T-helper 1 cell treated with Interleukin-12 subunit alpha and Interleukin-12 subunit beta and Interleukin-4 antibody, amounts not matched to agents 30 ng/mL and 1 ng/mL, for 36 hours (primary cell): ENCODE measurements around the gene LRBA. TPM values are rescaled to one million over a fixed set of nuclear protein-coding genes. Genes with fewer than 3 reads are reported as not detected.
"Not testable (repeated sequence)": the region's sequence is repeated elsewhere in the genome, so short reads cannot be mapped to it uniquely, and the experiment has no call there.

Experiments
- intact Hi-C: fragments of 100-400 bp; cut with micrococcal nuclease; formaldehyde crosslinking; loops from one replicate; pipeline ENCODE4 v1.15.1; 2024
- total RNA-seq: library from RNA; stranded (reverse); gene quantifications from 2 replicates; pipeline ENCODE4 v1.2.3, GENCODE V29; 2022

Gene LRBA
- total RNA-seq, 1 donor from 2014 or later, result 49.3 TPM

DNA sequence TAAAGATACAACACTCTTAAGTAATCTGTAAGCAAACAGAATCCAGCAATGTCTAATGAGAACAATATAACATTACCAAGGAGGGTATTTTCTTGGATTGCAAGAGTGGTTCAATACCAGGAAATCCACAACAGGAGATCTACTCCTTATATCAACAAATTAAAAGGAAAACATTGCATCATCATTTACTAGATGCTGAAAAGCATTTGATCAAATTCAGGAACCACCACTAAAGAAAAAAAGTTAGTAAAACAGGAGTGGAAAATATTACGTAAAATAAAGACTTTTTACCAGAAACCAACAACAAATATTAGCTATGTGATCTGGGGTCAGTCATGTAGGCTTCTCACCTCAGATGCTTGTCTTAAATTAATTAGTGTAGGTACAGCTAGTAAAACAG lies 499.9 kb downstream of the LRBA start:
- intact Hi-C loops, result no loop called here

DNA sequence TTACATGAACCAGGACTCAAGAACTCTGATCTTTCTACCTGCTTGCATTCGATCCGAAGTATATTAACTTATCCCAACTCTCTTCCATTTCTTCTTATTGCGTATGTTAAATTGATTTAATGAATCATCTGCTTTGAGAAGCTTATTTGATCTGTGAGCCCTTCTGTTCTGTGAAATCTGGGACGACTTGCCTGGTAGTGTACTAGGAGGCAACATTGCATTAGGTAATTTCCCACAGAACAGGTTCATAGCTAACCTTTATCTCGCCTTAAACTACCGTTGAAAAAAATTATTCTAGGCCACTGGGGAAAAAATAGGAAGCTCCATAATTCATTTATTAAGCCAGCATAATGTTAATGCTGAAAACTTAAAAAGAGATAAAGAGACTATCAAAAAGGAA lies 500.4 kb downstream of the LRBA start:
- intact Hi-C loops, result no loop called here

DNA sequence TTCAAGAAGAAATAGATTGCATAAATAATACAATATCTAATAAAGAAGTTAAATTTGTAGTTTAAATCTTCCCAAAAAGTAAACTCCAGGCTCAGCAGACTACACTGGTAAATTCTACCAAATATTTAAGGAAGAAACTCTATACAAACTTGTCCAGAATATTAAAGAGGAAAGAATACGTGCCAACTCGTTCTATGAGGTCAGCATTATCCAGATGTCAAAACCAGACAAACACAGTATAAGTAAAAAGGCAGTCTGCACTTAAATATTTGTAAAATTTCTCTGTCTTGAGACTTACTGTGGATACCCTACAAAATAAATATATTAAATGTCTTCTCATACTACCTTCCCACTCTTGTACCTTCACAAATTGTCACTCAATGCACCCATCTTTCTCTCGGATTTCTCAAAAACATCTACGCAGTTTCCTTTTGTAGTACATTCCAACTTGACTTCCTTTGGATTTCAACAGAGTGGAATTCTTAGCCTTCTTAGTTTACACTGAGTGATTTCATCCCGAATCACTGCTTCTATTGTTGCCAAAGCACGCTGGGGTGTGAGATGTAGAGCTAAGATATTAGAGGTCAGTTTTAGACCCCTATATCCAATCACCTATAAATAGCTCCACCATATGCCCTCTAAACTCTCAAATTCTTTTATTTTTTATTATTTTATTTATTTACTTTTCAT lies 504.8 kb downstream of the LRBA start:
- intact Hi-C loops, result no loop called here

DNA sequence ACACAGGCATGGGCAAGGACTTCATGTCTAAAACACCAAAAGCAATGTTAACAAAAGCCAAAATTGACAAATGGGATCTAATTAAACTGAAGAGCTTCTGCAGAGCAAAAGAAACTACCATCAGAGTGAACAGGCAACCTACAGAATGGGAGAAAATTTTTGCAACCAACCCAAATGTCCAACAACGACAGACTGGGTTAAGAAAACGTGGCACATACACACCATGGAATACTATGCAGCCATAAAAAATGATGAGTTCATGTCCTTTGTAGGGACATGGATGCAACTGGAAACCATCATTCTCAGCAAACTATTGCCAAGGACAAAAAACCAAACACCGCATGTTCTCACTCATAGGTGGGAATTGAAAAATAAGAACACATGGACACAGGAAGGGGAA lies 507.4 kb downstream of the LRBA start:
- intact Hi-C loops, result not testable (repeated sequence)

DNA sequence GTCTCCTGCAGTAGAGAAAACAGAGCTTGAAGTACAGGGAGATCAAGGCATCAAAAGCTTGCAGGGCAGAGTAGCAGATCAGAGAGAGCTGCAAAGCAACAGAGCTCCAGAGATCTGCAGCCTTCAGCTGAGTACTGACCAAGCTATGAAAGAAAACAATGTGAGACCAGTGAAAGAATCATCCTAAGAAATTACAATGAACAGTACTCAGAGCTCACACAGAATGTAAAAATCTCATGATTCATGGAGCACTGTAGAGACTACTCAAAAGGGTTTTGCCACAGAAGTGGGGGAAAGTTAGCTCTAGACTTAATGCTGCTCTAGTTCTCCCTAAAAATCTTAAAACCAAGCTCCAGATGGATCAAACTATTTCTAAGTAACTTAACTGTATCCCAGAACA lies 513.1 kb downstream of the LRBA start:
- intact Hi-C loops, result no loop called here

DNA sequence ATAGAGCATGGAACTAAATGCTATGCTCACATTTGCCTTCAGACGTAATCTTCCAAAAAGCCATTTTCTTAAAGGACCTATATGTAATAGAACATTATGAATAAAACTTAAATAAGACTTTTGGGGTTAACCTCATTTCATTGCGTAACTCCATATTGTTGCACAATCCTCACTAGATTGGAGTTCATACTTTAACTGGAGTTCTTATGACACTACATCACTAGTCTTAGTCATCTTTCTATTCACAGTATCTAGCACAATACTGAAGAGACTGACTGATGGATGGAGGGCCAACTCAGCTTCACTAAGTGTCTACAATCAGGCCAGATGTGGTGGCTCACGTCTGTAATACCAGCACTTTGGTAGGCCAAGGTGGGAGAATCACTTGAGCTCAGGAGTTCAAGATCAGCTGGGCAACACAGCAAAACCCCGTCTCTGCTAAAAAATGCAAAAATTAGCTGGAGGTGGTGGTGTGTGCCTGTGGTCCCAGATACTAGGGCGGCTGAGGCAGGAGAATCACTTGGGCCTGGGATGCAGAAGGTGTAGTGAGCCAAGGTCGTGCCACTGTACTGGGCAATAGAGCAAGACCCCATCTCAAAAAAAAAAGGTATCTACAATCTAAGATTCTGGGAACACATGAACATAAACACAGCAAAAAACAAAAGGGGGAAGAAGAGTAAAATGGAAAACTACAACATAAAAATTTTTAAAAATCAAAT lies 513.9 kb downstream of the LRBA start:
- intact Hi-C loops, result no loop called here

DNA sequence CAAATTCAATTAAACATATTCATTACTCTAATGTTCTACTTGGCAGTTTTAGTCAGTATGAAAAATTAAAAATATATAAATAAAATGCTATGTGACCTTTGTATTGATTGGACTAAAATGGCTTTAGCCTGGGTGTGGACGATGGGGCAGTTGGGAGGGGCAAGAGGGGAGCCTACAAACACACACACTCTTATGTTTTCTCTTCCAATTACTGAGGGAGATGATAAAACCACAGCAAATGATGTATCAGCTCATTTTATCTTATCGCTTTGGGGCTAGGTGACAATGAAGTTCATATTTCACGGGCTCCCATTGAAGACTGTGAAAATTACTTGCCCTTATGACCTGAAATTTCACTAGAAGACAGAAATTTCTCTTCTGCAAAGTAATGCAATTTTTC lies 517.5 kb downstream of the LRBA start:
- intact Hi-C loops, result no loop called here

DNA sequence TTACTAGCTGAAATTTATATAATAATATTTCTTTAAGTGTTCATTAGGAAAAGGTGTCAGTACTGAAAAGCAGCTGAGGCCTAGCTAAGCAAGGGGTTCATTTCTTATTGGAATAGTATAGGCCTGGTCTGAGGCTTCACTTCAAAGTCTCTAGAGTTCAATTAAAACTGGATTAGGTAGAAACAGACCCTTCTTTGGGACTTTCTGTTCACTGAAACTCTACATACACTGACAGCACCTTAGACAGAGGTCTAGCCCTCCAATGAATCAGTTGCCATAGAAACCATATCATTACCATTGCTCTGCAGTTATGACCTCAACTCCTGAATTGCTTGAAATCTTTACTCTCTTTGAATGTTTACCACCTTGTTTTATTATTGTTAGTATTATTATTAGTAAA lies 519.5 kb downstream of the LRBA start:
- intact Hi-C loops, result no loop called here

DNA sequence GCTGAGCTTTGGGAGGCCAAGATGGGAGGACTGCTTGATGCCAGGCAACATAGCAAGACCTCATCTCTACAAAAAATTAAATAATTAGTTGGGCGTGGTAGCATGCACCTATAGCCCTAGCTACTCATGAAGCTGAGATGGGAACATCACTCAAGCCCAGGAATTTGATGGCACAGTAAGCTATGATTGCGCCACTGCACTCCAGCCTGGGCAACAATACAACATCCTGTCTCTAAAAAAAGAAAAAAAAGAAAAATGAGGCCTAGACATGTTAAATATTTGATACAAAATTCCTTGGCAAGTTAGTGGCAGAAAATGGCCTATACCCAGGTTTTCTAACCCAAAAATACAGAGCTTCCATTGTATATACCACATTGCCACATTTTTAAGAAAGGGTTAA lies 521.2 kb downstream of the LRBA start:
- intact Hi-C loops, result no loop called here

DNA sequence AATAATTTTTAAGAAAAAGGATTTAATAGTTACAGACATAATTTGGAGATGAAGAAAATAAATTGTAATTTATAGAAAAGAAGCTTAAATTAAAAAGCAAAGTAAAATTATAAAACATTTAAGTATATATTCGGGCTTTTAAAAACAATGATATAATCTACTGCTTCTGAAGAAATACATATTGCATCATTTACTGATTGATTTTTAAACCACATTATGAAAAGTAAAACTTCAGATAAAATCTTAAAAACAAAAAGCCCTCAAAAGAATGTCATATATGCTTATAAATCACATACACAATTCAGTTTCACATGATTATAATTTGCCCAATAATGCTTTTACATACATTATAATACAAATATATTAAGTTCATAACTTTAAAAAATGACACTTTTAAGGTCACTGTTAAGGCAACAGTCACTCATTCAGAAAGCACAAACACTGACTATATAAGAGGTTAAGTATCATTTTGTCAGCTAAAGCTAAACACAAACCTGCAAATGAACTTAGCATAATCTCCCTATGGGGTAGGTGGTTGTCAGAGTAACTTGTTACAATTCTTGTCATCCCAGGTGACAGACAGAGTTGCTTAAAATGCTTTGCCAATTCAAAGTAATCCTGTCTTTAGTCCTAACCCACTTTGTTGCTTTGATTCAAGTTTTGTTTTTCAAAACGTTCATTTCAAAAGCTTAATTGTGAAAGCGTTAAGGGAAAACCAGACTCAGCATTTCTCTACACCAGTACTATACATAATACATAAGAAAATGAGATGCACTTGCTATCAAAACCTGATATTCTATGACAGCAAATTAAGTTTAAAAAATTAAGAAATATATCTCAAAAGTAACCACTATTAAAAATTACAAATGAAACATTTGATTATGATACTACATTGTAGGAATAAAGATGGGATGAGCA lies 523.7 kb downstream of the LRBA start:
- intact Hi-C loops, result no loop called here

DNA sequence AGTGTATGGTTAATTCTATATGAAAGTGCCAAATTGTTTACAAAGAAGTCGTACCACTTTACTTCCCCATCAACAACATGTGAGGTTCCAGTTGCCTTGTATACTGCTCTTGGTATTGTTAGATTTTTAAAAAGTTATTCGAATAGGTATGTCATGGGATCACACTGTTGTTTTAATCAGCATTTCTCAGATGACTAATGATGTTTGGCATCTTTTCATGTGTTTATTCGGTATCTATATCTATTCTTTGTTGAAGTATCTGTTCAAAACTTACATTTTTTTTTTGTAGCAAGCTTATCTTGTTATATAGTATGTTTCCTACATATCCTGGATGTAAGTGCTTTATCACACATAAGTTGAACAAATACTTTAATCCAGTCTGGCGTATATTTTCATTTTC lies 532.5 kb downstream of the LRBA start:
- intact Hi-C loops, result no loop called here

DNA sequence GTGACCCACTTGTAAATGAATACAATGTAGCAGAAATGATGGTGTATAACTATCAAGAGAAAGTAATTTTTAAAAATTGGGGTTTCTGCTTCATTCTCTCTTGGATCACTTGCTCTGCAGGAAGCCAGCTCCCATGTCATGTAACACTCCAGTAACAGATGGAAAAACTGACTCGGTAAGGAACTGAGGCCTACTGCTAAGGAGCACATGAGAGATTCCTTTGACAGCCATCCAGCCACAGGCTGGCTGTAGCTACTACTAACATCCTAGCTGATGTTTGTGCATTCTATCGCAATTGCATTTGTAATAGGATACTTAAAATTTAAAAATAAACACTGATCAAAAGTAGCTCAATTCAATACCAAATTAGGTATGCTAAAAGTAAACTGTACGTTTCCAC lies 535.4 kb downstream of the LRBA start:
- intact Hi-C loops, result no loop called here

DNA sequence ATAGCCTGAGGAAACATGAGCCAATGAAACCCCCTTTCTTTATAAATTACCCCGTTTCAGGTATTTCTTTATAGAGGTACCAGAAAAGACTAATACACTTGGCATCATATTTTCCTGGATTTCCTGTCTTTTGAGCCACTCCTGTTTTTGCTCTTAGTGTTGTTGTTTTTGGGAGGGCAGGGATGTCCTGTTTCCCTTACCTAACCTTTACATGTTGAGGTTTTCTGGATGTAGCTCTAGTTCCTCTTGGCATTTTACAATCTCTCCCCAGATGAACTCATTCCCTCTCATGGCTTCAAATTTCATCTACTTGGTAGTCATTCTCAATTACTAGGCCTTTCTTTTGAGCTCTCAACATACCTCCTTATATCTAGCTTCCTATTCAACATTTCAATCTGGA lies 537.2 kb downstream of the LRBA start:
- intact Hi-C loops, result no loop called here

DNA sequence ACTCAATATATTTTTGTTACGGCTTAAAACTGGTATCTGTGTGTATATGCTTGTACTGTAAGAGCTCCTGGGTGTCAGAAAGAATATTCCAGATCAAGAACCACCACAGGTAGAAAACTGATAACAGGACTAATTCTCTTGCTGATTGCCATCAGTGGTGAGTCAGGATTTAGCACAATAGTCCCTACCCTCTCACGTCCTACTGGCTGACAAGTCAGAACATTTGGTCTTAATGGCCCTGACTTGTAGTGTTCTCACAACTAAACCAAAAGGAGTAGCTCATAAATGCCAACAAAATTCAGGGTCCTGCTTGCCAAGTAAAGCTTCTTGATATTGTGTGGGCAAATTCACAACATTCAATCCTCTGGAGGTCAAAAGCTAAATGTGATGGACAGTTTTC lies 538.3 kb downstream of the LRBA start:
- intact Hi-C loops, result no loop called here

DNA sequence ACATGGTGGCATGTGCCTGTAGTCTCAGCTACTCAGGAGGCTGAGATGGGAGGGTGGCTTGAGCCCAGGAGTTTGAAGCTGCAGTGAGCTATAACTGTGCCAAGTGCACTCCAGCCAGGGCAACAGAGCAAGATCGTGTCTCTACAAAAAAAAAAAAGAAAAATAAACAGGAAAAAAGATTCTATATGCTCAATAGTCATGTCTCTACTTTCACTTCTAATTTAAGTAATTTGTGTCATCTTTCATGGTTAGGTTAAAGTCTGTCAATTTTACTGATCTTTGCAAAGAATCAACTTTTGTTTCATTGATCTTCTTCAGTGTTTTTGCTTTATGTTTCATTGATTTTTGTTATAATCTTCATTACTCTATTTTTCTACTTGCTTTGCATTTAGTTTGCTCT lies 539.3 kb downstream of the LRBA start:
- intact Hi-C loops, result no loop called here

DNA sequence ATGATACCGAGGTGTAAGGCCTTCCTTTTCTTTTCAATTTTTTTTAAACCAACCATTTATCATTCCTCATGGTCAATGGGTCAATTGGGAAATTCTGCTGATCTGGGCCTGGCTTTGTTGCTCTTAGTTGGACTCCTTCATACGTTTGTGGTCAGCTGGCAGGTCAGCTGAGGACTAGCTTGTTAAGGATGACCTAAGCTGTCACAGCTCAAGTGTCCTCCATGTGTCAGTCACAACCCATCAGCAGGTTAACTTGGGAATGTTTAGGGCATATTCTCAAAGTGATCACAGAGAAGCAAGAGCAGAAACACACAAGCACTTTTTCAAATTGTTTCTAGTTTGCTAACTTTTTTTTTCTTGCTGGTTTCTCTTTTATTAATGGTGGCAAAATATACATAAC lies 550.6 kb downstream of the LRBA start:
- intact Hi-C loops, result no loop called here

DNA sequence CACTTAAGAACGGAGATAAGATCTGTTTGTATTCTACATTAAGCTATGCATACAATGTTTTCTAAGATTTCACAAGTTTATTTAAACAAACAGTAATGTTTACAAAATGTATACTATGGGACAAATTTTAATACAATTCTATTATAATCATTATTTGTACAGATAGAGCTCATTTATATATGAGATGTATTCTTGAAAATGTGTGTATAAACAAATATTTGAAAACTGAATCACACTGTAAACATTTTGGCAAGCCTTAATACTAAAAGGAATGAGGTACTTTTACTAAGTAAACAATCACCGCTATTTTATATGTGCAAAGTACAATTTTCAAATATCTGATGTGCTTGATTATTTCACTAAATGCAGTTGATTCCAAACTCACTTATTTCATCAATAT lies 552.3 kb downstream of the LRBA start:
- intact Hi-C loops, result no loop called here

DNA sequence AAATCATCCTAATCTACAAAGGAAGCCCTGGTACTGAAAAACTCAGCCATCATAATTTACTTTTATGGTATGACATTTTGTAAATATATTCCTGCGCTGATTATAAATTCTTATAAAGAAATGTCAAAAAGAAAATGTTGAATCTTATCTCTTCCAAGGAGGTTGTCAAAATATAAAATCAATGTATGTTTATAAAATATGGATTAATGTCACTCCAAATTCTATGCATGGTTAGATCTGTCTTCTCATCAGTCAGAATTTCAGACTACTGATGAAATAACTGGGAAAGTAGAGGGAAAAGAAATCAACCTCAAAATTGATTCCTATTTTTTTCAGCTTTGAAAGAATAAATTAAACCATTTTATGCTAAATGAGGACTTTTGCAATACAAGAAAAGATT lies 553.1 kb downstream of the LRBA start:
- intact Hi-C loops, result no loop called here

DNA sequence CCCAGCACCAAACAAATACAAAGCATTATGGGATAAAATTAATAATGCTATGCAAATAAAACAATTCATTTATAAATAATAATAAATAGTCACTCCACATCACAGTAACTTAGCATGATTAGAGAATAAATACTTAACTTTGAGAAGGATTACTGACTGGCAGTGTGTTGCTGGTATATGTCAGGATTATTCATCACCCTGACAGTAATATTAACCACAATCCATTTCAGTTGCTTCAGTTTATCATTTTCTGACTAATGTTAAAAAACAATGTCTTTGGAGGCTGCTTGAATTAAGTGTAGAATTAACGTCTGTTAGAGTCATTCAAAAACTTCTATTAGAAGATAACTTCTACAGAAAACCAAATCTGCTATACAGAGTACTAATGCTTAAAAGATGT lies 557.3 kb downstream of the LRBA start:
- intact Hi-C loops, result no loop called here

DNA sequence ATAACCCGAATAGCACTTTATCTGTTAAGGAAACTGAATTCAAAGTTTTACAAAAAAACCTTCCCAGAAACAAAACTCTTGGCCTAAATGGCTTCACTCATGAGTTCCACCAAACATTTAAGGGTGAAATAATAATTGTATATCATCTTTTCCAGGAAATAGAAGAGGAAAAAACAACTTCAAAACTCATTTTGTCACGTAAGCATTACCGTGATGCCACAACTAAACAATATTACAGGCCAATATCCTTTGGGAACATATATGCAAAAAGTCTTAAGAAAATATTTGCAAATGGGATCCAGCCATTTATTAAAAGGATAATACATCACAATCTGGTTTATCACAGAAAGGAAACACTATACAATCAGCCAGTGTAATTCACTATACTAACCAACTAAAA lies 563.2 kb downstream of the LRBA start:
- intact Hi-C loops, result no loop called here

DNA sequence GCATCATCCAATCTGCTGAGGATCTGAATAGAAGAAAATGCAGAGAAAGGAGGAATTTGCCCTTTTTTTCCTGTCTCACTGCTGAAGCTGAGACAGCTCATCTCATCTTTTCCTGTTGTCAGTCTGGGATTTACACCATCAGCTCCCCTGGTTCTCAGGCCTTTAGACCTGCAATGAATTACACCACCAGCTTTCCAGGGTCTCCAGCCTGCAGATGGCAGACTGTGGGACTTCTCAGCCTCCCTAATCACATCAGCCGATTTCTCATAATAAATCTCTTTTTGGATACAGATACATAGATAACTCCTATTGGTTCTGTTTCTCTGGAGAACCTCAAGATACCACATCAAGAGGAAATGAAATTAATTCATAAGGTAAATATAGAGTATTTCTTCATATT lies 567.7 kb downstream of the LRBA start:
- intact Hi-C loops, result no loop called here

DNA sequence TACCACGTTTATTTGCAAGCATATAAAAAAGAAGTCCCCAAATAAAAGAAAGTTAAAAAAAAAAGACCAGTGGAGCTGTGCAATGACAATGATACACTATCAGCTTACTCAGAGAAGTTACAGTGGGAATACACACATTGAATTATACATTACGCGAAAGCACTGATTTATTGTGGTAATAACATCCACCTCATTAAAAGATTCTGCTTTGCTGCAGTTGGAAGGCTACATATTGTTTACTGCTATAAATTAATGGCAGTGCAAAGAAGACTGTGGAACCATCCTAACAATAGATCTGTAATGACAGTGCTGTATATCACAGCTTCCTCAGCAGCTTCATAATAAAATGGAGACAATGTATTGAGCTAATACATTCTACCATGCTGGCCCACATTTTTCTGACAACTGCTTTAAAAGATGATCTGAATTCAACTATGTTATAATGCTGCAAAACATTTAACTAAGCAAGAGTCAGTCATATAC lies 575.6 kb downstream of the LRBA start:
- intact Hi-C loops, result no loop called here
